NCI-H1092 treated with DMSO at 0.1 percent for 48 hours (cell line): ENCODE data around the gene CCT5.
A peak's percentile ranks its signal among the peaks of the same experiment; 100 is the strongest.

Experiments
- DNase-seq: peaks from one replicate; lab custom pipeline; 2025; lab: John Stamatoyannopoulos, UW

CCT5 gene

DNA sequence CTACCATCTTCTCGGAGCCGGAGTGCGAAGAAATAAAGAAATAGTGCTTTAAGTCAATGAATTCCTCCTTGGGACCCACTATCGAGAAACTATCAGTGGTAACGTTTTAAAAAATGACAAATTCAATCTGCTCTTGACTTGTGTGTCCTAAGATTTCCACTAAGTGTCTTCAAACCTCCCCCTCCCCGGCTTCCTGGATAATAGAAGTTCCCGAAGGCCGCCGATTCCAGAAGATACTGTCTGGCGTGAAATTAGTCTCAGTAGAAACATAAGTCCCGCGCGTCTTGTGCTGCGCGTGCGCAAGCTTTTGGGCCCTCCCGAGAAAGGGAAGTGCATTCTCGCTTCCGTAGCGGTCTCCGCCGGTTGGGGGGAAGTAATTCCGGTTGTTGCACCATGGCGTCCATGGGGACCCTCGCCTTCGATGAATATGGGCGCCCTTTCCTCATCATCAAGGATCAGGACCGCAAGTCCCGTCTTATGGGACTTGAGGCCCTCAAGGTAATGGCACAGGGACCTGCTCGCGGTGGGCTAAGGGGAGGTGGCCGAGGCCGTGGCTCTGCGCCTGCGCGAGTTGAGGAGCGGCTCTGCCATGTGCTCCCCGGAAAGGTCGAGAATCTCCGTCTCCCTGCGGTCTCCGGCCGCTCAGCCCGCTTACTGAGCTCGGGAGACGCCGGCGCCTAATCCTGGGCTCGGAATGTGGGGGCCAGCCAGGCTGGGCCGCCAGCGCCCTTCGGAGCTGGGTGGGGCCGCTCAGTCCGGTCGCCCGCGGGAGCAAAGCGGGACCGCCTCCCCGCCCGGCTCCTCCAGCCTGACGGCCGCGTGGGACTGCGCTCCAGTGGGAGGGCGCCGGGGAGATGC lies at the start of gene CCT5:
CCT5 (plus strand) TSS at position 333 of the 858 bp plus-strand sequence; CDS start at position 394, 61 bp downstream.
- DNase-seq: peak; percentile 97

DNA sequence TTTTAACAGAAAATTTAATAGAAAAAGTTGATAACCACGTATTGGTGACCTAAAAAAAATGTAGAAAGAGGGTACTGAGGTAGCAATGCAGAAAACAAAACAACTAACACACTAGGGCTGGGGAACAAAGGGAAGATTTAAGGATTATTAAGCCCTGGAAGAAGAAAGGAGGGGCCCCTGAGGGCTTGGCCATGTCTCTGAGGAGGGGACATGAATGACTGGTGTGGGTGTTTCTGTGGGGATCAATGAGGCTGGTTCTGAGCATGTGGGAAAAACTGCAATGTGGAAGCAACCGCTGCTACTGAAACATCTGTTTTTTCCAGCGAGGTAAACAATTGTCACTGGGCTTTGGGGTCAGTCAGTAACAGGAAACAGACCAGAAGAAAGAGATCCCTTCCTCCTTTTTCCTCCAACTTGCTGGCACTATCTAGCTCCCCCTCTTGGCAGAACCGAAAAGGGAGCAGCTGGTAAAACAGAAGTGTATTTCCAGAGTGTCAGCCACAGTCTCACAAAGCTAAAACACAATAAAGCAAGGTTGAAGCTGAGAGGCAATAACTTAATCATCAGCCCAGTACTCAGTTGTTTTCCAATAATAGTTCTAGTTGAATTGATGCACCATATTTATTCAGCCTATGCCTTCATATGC lies 48.7 kb upstream of the CCT5 start:
- DNase-seq: no peak

DNA sequence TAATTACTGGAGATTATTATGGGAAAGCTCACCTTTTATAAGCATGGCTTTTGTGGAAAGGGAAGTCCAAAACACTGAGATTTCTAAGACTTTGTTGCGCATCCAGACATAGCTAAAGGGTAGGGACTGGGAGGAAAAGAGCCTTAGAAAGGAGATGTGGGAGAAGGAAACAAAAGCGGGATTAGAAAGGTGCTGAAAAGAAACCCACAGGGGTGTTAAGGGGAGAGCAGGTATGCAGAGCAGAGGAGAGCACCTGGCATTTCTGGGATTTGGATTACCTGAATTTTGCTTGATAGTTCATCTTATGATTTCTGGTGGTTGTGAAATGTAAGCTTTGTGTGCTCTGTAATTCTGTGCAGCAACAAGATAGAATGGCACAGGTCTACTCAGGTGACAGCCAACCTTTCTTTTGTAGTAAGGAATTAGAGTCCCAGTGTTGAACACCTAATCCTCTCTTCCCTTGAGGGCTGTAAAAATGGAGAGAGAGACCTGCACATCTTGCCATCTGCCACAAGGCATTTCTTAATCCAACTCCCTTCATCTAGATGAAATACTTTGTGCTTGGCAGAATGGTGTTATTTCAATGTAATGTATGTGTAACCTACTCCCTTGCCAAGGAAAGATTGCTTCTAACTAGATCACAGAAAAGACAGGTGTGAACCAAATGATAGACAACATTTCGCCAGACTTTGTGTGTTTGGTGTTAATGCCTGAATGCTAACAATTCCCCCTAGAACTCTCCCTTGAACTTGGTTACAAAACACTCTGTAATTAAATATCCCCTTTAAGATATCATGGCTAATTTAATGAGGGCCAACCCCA lies 47.8 kb upstream of the CCT5 start:
- DNase-seq: no peak

DNA sequence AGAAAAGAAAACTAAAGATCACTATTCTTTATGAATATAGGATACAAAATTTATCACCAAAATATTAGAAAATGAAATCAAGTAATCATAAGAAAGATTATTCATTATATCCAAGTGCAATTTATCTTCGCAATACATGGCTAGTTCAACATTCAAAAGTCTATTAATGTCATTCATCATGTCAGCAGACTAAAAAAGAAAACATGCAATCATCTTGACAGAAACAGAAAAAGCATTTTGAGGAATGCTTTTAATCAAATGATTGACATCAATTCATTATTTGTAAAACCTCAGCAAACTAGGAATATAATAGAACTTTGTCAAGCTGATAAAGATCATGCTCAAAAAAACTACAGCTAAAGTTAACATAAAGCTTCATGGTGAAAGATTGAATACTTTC lies 41.1 kb upstream of the CCT5 start:
- no peak for DNase-seq

DNA sequence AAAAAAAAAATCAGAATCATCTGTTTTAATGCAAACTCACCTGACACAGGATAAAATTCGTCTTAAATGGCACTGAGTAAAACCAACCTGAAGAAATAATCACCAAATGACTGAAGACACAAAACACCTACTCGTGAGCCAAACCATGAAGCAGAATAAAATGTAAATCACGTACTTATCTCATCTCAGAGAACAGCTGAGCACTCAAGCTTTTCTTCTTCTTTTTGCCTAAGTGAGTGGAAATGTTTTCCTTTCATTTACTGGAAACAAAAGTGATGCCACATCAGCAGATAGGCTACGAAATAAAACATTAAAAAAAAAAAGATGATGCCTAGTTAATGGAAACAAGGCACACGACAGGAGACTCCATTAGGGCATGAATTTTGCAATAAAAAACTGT lies 36.8 kb upstream of the CCT5 start:
- DNase-seq: no peak

DNA sequence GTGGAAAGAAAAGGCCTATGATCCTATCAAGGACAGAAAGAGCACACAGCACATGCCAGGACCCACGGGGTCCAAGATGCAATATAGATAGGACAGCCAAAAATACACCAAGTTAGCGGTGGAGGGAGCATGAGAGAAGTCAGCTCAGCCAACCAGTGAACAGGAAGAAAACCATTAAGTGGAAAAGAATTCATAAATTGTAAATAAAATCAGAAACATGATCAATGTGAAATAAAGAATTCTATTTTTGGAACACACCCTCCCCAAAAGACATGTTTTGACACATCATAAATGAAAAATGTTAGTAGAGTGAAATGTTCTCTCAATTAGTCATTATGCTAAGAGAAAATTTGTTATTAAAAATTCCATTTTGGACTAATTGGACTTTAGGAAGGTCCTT lies 36.0 kb upstream of the CCT5 start:
- no peak for DNase-seq

DNA sequence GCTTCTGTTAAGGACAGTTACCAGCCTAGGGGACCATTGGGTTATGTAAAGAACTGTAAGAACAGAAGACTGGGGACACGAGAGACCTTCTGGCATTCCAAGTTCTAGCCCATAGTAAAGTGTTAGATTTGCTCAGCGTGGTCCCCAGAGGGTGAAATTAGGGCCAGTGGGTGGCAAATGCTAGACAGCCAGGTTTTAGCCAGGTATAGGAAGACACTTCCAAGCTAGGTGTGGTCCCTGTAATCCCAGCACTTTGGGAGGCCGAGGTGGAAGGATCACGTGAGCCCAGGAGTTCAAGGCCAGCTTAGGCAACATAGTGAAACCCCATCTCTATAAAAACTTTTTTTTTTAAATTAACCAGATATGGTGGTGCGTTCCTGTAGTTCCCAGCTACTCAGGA lies 34.7 kb upstream of the CCT5 start:
- DNase-seq: no peak

DNA sequence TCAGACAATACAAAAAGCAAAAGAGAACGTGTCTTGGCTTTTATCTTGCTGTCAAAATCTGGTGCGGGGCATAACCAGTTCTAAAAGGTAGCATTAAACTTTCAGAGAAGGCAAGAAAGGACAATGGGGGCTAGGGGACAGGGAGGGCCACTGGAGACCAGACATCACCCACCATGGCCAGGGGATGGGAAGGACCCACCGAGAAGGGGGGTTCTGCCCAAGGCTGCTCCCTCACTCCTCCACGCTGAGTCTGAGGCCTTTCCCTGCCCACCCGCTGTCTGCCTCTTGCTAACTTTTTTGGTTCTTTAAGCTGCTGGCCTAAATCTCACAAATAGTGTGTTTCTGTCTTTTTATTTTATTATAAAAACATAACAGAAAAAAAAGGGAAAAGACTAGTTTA lies 34.0 kb upstream of the CCT5 start:
- DNase-seq: no peak

DNA sequence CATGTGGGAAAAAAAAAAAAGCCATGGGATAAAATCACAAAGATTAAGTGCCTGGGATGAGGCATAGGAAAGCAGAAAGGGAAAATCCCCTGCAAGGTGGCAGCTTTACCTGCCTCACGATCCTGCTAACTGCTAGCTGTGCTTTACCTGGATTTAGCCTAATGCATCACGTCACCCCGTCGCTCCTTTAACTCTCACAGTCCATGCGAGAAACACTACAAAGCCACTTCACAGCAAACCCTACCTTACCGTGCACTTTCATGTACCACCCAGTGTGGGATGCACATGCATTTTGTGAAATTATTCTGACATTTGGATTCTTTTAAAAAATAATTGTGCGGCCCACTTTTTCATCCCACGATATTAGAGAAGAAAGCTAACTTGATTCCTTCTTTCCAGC lies 31.4 kb upstream of the CCT5 start:
- DNase-seq: no peak

DNA sequence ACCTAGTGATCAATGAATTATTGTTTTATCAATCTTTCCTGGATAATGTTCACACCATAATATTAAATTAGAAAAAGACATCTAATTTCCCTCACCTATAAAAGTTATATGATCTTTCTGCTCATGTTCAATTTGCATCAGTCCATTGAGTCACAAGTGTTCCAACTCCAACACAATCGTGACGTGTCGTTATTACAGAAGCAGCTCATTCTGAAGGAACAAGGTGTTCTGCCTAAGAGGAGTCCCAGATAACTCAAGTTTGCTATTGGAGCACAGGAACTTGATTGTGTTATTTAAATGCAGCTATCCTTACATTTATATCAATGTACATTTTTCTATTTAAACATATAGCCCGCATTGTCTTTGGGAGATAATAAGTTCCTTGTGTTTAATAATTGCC lies 31.0 kb upstream of the CCT5 start:
- no peak for DNase-seq

DNA sequence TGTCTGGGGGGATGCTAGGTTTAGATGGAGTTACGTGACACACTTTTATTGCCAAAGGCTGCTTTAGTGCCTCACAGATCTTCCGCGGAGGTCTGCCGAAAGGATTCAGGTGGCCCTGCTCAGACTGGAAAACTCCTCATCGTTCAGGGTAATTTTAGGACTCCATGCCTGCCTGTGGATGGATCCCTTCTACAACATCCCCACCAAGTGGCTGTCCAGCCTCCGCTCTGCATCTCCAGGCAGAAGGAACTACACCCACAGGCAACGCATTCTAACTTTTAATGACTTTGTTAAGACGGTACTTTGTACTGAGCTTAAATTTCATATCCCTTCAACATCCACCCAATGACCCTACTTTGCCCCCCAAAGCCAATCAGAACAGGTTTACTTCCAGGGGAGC lies 29.8 kb upstream of the CCT5 start:
- DNase-seq: no peak

DNA sequence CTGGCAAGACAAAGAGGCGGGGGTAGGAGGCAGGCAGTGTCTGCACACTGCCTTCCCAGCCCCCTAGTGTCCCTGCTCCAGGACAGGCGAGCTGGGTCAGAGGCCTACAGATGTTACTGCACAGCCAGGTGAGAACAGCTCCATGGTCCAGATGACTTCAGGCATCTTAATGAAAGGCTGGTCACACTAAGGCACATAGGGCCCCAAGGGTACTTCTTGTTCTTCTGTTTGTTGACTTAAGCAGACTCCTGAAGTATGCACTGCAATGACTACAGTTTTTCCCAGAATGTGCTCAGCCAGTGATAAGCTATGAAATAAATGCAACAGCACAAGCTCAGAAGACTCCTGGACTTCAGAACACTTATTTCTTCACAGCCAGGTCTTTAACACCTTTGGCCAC lies 27.8 kb upstream of the CCT5 start:
- no peak for DNase-seq

DNA sequence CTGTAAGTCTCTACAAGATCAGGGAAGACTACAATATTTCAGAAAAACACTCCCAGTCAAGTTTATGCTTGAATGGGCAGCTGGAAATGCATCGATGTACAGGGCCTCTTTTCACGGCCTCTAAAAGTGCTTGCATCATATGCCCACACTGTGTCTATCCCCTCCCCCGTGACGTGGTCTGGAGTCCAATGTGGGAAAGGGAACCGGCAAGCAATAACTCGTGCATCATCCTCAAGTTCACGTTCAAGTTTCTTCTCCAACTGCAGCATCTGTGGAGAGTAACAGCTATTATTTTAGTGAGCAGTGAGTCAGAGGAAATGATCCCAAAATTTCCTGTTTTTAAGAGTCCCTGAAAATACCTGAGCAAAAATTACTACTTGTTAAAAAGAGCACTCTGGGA lies 22.7 kb upstream of the CCT5 start:
- DNase-seq: no peak

DNA sequence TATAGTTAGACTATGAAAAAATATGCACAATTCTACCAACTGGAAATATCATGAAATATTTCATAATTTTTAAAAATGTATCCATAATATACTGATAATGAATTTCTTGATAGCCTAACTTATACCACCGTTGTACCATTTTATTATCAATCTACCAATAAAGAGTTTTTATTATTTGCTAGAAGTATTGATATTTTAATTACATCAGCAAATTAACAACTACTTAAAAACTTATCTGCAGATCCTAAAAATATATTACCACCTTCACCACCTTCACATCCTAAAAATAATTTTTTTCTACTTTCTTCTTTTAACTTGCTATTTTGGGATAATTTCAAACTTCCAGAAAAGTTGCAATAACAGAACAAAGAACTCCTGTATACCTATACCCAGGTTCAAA lies 21.8 kb upstream of the CCT5 start:
- no peak for DNase-seq

DNA sequence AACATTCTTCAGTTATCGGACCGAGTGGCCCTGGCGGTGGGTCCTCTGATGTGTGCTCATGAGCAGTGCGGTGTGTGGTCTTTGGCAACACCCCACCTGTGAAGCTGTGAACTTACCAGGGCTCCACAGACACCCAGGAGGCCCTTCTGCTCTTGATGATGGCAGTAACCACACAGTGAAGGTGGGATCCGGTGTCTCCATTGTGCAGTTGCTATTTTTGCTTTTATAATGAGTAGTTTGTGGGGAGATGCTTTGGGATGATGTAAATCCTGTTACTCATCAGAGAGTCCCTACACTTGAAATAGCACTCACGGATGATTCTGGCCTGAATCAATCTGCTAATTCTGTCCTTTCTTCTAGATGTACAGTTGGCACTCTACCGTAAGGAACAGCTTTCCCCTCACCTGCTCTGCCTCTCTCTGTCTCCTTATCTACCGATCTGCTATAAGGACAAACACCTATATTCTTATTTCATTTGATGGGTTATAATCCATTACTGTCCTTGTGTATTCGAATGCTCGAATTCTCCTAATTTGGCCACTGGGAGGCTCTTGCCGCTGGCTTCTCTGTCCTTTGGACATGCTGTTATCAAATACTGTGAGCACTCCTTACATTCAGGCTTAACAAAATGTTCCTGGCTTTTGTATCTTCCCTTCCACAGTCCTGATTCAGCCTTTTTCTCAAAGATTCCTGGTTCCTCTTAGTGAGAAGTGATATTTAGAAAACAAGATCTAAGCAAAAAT lies 20.6 kb upstream of the CCT5 start:
- DNase-seq: no peak

DNA sequence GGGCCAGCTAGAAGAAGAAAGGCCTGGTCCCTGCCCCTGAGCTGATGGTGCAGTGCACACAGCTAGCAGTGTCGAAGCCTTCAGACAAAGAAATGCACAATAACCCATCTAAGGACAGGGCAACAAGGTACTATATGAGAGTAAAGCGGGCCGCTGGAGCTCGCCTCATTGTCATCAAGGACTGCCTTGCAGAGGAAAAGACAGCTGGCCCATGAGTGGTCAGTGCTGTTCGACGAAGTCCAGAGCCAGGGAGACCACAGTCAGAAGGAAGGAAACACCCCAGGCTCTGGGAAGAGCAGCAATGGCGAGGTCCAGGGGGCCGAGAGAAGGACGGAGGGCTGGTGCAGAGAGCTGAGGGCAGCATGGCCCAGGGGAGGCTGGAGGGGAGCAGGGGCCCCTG lies 17.7 kb upstream of the CCT5 start:
- no peak for DNase-seq

DNA sequence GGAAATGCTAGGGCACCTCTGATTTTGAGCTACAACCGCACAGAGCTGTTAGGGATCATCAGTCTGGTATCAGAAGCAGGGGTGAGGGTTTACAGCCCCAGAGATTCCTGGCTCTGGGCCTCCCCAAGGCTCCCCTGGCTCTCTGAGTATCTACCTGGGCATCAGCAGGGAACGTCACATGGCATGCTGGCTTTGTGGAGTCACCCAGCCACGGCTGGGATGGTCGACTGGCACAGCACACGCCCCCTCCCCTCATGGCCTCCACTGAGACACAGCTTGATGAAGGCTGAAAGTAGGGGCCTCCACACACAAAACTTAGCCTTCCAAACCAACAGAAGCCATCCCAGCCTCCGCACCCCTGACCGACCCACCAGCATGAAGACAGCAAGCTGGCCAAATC lies 17.1 kb upstream of the CCT5 start:
- DNase-seq: no peak

DNA sequence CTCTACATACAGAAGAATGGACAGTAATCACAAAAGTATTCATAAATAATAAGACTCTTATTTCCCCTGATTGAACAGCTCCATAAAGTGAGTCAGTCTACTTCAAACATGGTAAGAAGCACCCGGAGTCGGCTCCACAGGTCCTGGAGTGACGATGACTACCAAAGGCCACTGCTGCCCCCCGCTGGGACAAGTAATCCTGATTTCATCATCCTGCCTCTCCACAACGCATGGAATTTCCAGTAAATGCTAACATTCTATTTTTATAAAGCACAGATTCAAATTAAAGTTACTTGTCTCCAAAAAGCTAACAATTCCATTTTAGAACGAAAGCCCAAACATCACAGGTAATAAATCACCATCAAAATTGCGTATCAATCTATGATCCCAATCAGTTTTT lies 16.6 kb upstream of the CCT5 start:
- no peak for DNase-seq

DNA sequence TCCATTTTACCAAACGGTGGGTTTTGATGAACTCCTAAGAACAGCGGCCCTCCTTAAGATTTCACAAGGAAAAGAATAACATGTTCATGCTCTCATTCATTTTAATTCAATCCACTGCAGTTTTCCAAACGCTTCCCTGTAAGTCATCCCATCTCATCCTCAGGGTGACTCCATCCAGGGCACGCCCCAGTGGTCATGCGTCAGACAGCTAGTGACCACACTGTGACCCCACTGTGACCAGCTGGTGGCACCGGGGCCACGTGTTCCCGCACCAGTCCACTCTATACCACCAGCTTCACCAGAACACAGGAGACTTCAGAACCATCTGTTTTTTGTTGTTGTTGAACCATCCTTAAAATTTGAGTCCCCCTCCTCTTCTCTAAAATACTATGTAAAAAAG lies 14.7 kb upstream of the CCT5 start:
- no peak for DNase-seq

DNA sequence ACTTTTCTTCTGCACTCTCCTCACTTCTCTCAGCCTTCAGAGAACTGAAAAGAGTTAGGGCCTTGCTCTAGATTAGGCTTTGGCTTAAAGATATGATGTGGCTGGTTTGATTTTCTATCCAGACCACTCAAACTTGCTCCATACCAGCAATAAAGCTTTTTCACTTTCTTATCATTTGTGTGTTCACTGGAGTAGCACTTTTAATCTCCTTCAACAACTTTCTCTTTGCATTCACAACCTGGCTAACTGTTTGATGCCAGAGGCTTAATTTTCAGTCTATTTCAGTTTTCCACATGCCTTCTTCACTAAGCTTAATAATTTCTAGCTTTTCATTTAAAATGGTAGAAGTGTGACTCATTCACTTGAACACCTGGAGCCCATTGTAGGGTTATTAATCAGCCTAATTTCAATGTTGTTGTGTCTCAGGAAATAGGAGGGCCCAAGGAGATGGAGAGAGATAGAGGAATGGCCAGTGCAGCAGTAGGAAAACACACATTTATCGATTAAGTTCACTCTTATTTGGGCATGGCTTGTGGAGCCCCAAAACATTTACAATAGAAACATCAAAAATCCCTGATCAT lies 6.3 kb upstream of the CCT5 start:
- DNase-seq: no peak

DNA sequence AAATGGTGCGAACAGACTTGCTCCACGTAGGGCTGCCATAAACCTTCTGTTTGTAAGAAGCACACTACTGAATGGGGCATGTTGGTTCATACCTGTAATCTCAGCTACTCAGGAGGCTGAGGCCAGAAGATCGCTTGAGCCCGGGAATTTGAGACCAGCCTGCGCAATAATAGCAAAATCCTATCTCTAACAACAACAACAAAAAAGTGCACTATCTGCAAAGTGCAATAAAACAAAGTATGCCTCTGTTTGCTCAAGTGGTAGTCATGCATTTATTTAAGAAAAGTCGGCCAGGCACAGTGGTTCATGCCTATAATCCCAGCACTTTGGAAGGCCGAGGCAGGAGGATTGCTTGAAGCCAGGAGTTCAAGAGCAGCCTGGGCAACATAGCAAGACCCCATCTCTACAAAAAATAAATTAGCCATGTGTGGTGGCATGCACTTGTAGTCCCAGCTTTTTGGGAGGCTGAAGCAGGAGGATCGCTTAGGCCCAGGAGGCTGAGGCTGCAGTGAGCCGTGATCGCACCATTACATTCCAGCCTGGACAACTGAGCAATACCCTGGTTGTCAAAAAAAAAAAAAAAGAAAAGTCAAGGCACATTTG lies 5.6 kb upstream of the CCT5 start:
- no peak for DNase-seq
